ENCODE data around the gene SYT6. TPM values are rescaled to one million over a fixed set of nuclear protein-coding genes. Genes with fewer than 3 reads are reported as not detected.

The SYT6 gene
- total RNA-seq, 1 donor from 2014 or later = not detected

- intact Hi-C loops (cut with micrococcal nuclease) = no loop called here
Measured at GRCh38 chr1:114093624-114094362, 59.9 kb downstream of the SYT6 start.

DNA sequence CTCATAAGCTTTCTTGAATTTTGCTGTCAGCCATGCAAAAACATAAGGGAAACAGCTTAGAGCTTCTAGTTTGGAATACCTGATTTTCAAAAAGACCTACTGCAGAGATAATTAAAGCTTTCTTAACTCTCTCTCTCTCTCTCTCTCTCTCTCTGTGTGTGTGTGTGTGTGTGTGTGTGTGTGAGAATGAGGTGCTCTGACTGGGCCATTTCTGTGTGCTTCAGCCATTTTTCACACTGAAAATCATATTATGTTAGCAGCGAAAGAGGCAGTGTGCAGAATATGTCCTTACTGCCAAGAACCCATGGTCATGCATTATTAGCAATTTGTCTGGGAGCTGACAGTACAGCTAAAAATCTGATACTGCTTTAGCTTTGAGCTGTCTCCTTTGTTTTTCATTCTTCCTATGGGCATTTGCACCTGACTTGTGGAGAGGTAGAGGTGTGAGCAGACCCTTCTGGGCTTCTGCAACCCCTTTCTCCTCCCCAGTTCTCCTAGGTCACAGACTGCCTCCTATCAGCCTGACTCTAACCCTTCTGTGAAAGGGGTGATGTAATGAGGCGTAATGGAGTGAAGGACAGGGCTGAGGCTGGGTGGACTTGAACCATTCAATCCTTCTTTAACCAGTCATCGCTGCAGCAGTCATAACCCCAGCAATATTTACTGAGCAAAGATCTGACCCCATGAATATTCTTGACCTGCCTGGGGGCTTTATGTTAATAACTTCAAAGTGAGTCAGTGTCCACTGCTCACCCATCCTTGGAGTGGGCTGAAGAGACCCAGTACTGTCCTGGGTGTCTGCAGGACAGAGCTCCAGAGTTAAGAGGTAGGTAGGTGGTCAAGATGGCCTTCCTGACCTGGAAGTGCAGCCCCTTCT is 61.2 kb downstream of the SYT6 start:
- intact Hi-C loops (cut with micrococcal nuclease) = no loop called here

DNA sequence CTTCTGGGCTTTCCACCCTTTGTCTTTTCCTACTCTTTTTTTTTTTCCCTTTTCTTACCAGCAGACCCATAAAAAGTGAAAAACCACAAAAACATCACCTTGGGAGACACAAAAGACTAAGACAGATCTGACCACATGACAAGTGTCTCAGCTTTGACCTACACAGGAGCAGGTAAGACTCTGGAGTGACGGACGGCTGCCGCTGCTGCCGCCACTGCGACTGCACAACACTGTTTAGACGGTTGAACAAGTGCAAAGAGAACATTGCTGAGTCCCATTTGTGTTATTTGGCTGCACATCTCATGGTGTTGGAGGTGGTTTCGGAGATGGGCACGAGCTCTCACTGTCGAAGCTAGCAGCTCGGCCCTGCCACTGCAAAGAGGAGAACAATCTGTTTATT is 62.0 kb downstream of the SYT6 start:
- intact Hi-C loops (cut with micrococcal nuclease) = no loop called here

GRCh38 chr1:114090738-114091505 is 62.7 kb downstream of the SYT6 start:
- intact Hi-C loops (cut with micrococcal nuclease) = no loop called here

GRCh38 chr1:114089502-114090138 is 64.0 kb downstream of the SYT6 start:
- intact Hi-C loops (cut with micrococcal nuclease) = no loop called here

GRCh38 chr1:114088392-114089299 is 65.0 kb downstream of the SYT6 start:
- intact Hi-C loops (cut with micrococcal nuclease) = no loop called here

DNA sequence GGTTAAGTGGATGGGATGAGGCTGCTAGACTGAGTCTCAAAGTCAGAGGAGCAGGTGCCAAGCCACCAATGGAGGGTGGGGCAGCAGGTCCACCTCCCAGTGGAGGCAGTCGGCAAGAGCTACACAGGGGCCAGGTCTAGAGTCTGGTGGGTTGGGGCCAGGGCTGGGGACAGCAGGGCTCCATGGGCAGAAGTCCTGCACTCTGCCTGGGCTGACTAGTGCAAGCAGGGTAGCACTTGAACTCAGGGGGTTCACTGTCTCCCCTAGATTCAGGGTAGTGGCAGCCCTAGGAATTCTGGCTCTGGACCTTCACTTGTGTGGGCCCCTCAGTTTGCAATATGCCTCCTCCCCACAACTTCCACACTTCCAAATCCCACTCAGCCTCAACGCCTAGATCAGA is 66.2 kb downstream of the SYT6 start:
- intact Hi-C loops (cut with micrococcal nuclease) = no loop called here

GRCh38 chr1:114086601-114087368 is 66.9 kb downstream of the SYT6 start:
- intact Hi-C loops (cut with micrococcal nuclease) = no loop called here

DNA sequence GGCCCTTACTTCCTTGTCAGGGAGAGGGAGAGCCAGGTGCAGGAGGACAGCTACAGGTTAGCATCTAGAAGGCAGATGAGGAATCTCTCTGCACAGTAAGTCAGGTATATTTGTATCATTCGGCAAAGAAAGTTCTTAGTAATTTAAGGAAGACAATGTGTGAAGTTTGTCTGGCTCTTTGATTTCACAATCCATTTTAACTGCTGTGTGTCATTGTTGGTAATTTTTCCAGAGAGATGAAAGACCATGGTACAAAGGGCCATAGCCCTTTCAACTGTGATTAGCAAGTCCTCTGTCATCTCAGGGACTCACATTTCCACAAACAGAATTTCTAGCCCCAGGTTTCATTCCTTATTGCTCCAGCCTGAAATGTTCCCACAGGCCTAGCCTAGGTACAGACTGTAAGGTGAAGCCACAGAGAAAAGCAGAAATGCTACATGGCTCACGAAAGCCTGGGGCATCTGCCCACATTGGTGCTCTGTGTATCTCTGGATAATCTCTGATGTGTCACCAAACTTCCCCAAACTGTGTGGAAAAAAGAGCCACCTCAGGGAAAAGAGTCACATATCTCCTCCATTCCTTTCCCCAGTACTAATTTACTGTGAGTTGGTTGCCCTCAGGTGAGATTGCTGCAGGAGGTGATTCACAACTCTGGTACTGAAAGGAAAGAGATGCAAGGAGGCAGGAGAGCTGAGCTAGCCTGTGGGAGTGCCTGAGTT is 70.6 kb downstream of the SYT6 start:
- intact Hi-C loops (cut with micrococcal nuclease) = no loop called here

DNA sequence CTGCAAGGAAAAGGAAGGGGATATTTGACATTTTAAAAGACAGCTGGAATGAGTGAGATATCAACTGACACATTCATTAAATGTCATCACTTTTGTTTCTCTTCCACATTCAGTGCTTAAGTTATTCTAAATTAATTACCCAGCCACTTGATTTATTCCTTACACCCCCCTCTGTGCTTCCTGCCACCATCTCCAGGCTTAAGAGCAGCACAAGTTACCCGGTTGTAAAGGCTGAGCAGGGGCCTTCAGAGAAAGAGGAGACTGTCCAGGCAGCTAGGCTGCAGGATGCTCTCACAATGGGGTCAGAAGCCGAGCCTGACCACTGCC is 71.4 kb downstream of the SYT6 start:
- intact Hi-C loops (cut with micrococcal nuclease) = no loop called here

DNA sequence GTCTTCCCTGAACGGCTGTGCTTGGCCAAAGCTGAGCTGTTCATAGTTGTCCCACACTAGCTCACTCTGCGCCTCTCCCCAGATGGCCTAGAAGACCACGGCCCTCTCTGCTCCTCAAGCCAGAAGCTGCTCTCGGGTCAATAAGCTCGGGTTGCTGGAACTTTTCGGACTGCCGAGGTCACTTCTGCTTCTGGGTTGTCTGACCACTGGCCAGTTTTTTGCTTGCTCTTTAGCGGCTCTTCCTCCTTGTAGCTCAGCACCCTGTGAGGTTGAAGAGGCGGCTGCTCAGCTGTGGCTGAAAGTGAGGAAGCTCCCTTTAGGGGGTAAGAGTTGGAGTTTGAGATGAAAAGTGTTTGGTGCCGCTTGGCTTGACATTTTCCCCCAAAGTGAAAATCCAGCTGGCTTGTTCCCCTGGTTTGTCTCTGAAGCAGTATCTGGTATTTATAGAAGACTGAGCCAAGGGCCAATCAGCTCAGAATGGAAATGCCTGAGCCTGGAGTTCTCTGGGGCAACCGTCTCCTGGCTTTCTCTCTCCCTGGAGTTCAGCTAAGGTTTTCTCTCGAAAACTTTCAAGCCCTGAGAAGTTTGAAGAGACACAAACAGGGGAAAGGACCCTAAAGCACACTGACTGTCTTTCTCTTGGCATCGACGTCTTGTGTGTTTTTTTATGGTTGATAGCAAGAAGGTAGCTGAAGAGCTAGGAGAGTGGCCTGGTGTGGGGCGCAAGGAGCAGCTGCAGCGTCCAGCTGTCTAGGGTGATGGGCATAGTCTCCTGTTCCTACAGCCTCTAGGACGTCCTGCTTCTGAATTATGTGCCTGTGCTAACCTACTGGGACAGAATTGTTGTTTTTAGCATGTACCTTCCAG is 72.0 kb downstream of the SYT6 start:
- intact Hi-C loops (cut with micrococcal nuclease) = no loop called here

GRCh38 chr1:114080511-114081436 is 72.9 kb downstream of the SYT6 start:
- intact Hi-C loops (cut with micrococcal nuclease) = no loop called here

- intact Hi-C loops (cut with micrococcal nuclease) = no loop called here
Measured at GRCh38 chr1:114079596-114080190, 74.0 kb downstream of the SYT6 start.

GRCh38 chr1:114078116-114078515 is 75.6 kb downstream of the SYT6 start:
- intact Hi-C loops (cut with micrococcal nuclease) = no loop called here

GRCh38 chr1:114077188-114077587 is 76.5 kb downstream of the SYT6 start:
- intact Hi-C loops (cut with micrococcal nuclease) = no loop called here

GRCh38 chr1:114076308-114076707 is 77.4 kb downstream of the SYT6 start:
- intact Hi-C loops (cut with micrococcal nuclease) = no loop called here
